Esophagus muscularis mucosa (tissue), 3 donors: Measurements from ENCODE around the gene KAZN.

Experiments
- CTCF ChIP-seq, 3 experiments: fragments of 200-600 bp in 2 of 3; fragments of 450-650 bp in 1 of 3; sonication (generic) in 2 of 3; IDR thresholded peaks; one replicate each; pipeline ENCODE4 v1.5.1; 2017 to 2019; ENCODE audit warnings: antibody characterized with exemption in 3 of 3, mild to moderate bottlenecking in 2 of 3, moderate library complexity in 1 of 3
- POLR2A ChIP-seq: fragments of 450-650 bp; IDR thresholded peaks from one replicate; pipeline ENCODE4 v1.6.1; 2017; ENCODE audit warnings: antibody characterized with exemption, moderate library complexity, mild to moderate bottlenecking, low read depth

GRCh38 chr1:14857436-14858195 is 259.1 kb downstream of the KAZN start:
- TF ChIP-seq POLR2A: no peak
- no peak for TF ChIP-seq CTCF (IDR thresholded peaks at IDR 0.05)
